ENCODE data around the gene MCL1. TPM values are rescaled to one million over a fixed set of nuclear protein-coding genes. Genes with fewer than 3 reads are reported as not detected.

MCL1 gene
- total RNA-seq, 4 donors from 2014 or later = 235 to 306 (median 258) TPM

- Histone ChIP-seq H3K9me3 (no peaks in the 10 kb centered on the region), H3K27me3 (no peaks in the 10 kb centered on the region), H3K4me1 (peaks cover 0 to 49% (median 5%) of the 10 kb centered on the region in 4 donors), H3K27ac (peak overlapping the region; percentile 26 to 89 (median 56)), H3K4me3 (no peak overlapping the region), H3K36me3 (no peaks in the 10 kb centered on the region)
- no peak for DNase-seq (ENCODE audit: low spot score in 2 of 2)
- WGBS, 2 donors = 22 to 23% methylated on average over 5 of the region's 5 CpGs
- no peak for TF ChIP-seq EP300 (IDR thresholded peaks at IDR 0.05)
- TF ChIP-seq CTCF (IDR thresholded peaks at IDR 0.05) = no peak
- no peak for TF ChIP-seq POLR2A (IDR thresholded peaks at IDR 0.05)
These were observed 46.5 kb downstream of the MCL1 start for GRCh38 chr1:150532860-150533259.

GRCh38 chr1:150530491-150531159 lies 48.8 kb downstream of the MCL1 start:
- Histone ChIP-seq H3K4me1 (peaks cover 0 to 43% (median 3%) of the 10 kb centered on the region in 4 donors), H3K36me3 (no peaks in the 10 kb centered on the region), H3K27ac (no peak overlapping the region), H3K9me3 (no peaks in the 10 kb centered on the region), H3K4me3 (no peak overlapping the region), H3K27me3 (no peaks in the 10 kb centered on the region)
- no peak for DNase-seq (ENCODE audit: low spot score in 2 of 2)
- 95 to 96% methylated on average over 14 of the region's 14 CpGs for WGBS, 2 donors
- TF ChIP-seq POLR2A (IDR thresholded peaks at IDR 0.05) (no peak), CTCF (IDR thresholded peaks at IDR 0.05) (no peak), EP300 (IDR thresholded peaks at IDR 0.05) (no peak)

GRCh38 chr1:150529017-150529416 lies 50.4 kb downstream of the MCL1 start:
- H3K4me3 ChIP-seq = no peak overlapping the region
- peak overlapping the region in 2 of 4 donors; percentile 10 to 73 for H3K27ac ChIP-seq
- no peaks in the 10 kb centered on the region for H3K9me3 ChIP-seq
- no peak for DNase-seq (ENCODE audit: low spot score in 2 of 2)
- 26 to 27% methylated on average over 4 of the region's 4 CpGs for WGBS, 2 donors
- TF ChIP-seq CTCF (IDR thresholded peaks at IDR 0.05) (no peak), EP300 (IDR thresholded peaks at IDR 0.05) (peak in 1 of 2 donors; percentile 39)
- H3K4me1 ChIP-seq = peaks cover 0 to 41% (median 3%) of the 10 kb centered on the region in 4 donors
- H3K27me3 ChIP-seq = no peaks in the 10 kb centered on the region
- H3K36me3 ChIP-seq = no peaks in the 10 kb centered on the region

- no peaks in the 10 kb centered on the region for H3K27me3 ChIP-seq
- H3K27ac ChIP-seq = no peak overlapping the region
- H3K36me3 ChIP-seq = no peaks in the 10 kb centered on the region
- 80 to 88% methylated on average over 1 of the region's 1 CpG for WGBS, 2 donors
- no peak for DNase-seq (ENCODE audit: low spot score in 2 of 2)
- H3K4me1 ChIP-seq = peaks cover 0 to 33% (median 3%) of the 10 kb centered on the region in 4 donors
- no peaks in the 10 kb centered on the region for H3K9me3 ChIP-seq
- H3K4me3 ChIP-seq = no peak overlapping the region
- TF ChIP-seq POLR2A (IDR thresholded peaks at IDR 0.05) (no peak), EP300 (IDR thresholded peaks at IDR 0.05) (no peak), CTCF (IDR thresholded peaks at IDR 0.05) (no peak)
These were observed 51.2 kb downstream of the MCL1 start for GRCh38 chr1:150528196-150528595.

- no peak for DNase-seq (ENCODE audit: low spot score in 2 of 2)
- Histone ChIP-seq H3K4me1 (peaks cover 0 to 14% (median 0%) of the 10 kb centered on the region in 4 donors), H3K9me3 (no peaks in the 10 kb centered on the region), H3K4me3 (no peak overlapping the region), H3K36me3 (no peaks in the 10 kb centered on the region), H3K27me3 (no peaks in the 10 kb centered on the region), H3K27ac (no peak overlapping the region)
- no peak for TF ChIP-seq POLR2A (IDR thresholded peaks at IDR 0.05)
- no peak for TF ChIP-seq EP300 (IDR thresholded peaks at IDR 0.05)
- no peak for TF ChIP-seq CTCF (IDR thresholded peaks at IDR 0.05)
- 87 to 88% methylated on average over 3 of the region's 3 CpGs for WGBS, 2 donors
These were observed 54.1 kb downstream of the MCL1 start for GRCh38 chr1:150525348-150525747.

Small RNAs within 50 kb of the gene (small RNA-seq; reads per million reads assigned to genes)
- gene MIR4257 = not detected
- gene RF00015 = not detected
- gene RF00561 = not detected
- not detected for gene RN7SL473P
- gene RN7SL600P = not detected

Other genes with a start within 250 kb of the MCL1 start
- gene RPRD2, start 215.5 kb downstream of the MCL1 start, total RNA-seq = 10 to 100 TPM; 16.2 to 27.6 (median 24.8) TPM
- 10 to 100 TPM; 12.2 to 25.5 (median 18.6) TPM for gene TARS2, start 92.2 kb downstream of the MCL1 start, total RNA-seq
- gene ECM1, start 71.5 kb downstream of the MCL1 start, total RNA-seq = 10 to 100 TPM; 10.1 to 32.2 (median 15.0) TPM
- not detected for gene FALEC, start 63.9 kb downstream of the MCL1 start, total RNA-seq
- 100 to 1,000 TPM in 2 of 4 donors, 10 to 100 TPM in 2; 54.4 to 132 (median 93.2) TPM for gene ADAMTSL4, start 30.2 kb downstream of the MCL1 start, total RNA-seq
- 100 to 1,000 TPM; 120 to 331 (median 231) TPM for gene ENSA, start 50.0 kb upstream of the MCL1 start, total RNA-seq
- gene GOLPH3L, start 117.5 kb upstream of the MCL1 start, total RNA-seq = 10 to 100 TPM; 20.6 to 30.9 (median 26.5) TPM
- 1 to 10 TPM in 3 of 4 donors, under 1 TPM in 1; 0.39 to 8.7 (median 2.5) TPM for gene HORMAD1, start 141.3 kb upstream of the MCL1 start, total RNA-seq
- 10 to 100 TPM; 29.7 to 57.7 (median 41.3) TPM for gene CTSS, start 186.2 kb upstream of the MCL1 start, total RNA-seq
- gene CTSK, start 228.7 kb upstream of the MCL1 start, total RNA-seq = 10 to 100 TPM; 42.0 to 87.9 (median 45.5) TPM